PFSK-1 (cell line): Measurements from ENCODE around the gene FADS2.

ENCODE experiments used
- FOXP2 ChIP-seq: optimal IDR thresholded peaks from 2 replicates; pipeline ENCODE3; 2011; ENCODE audit warnings: borderline replicate concordance, control low read depth, inconsistent platforms; ENCODE audit not compliant: insufficient read depth; ENCODE audit errors: extremely low read length, extremely low read depth
- POLR2AphosphoS5 ChIP-seq: IDR thresholded peaks from 2 replicates; pipeline ENCODE4 v1.6.1; 2012; ENCODE audit warnings: low read depth, mild to moderate bottlenecking, control low read depth, low read length, moderate library complexity
- REST ChIP-seq, 2 experiments: IDR thresholded peaks; 2 replicates each; pipeline versions ENCODE4 v1.6.1 to v1.8.0; 2011 to 2012; ENCODE audit warnings: low read depth in 2 of 2, low read length in 2 of 2, control low read depth in 1 of 2, inconsistent platforms in 1 of 2, mild to moderate bottlenecking in 1 of 2, moderate library complexity in 1 of 2; ENCODE audit not compliant: insufficient read depth in 1 of 2
- SIN3A ChIP-seq: IDR thresholded peaks from 2 replicates; pipeline ENCODE4 v1.6.1; 2012; ENCODE audit warnings: mild to moderate bottlenecking, low read length, moderate library complexity, borderline replicate concordance; ENCODE audit not compliant: insufficient read depth
- TAF1 ChIP-seq: IDR thresholded peaks from 2 replicates; pipeline ENCODE4 v1.6.1; 2012; ENCODE audit warnings: low read length, control low read depth, borderline replicate concordance; ENCODE audit not compliant: insufficient read depth

The FADS2 gene

GRCh38 chr11:61846362-61847020, 18.4 kb downstream of the FADS2 start:
- no peak for TF ChIP-seq TAF1
- no peak for TF ChIP-seq REST (IDR thresholded peaks at IDR 0.05; ENCODE audit: insufficient read depth in 1 of 2, low read depth in 2 of 2, low read length in 2 of 2)
- no peak for TF ChIP-seq SIN3A
- TF ChIP-seq FOXP2 = no peak
- TF ChIP-seq POLR2AphosphoS5 = no peak

DNA sequence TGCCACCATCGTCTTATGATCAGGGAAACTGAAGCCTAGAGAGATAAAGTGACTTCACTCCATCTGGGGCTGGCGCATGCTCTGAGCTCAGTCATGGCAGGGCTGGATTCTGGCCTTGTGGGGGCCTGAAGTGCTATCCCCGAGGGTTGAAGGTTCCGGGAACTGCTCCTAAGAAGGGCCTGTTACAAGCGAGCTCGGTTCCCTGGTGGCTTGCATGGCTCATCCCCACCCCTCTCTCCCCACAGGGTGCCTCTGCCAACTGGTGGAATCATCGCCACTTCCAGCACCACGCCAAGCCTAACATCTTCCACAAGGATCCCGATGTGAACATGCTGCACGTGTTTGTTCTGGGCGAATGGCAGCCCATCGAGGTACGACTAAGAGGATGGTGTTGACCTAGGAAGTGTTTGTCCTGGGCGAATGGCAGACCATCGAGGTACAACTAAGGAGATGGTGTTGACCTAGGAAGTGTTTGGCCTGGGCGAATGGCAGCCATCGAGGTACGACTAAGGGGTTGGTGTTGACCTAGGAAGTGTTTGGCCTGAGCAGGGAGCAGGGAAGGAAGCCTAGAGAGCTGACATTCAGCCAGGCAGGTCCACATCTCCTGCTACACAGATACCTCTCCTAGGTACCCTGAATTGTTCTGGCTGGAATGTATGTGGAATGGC, 19.9 kb downstream of the FADS2 start:
- TF ChIP-seq SIN3A (no peak), TAF1 (no peak), FOXP2 (no peak), REST (IDR thresholded peaks at IDR 0.05; ENCODE audit: insufficient read depth in 1 of 2, low read depth in 2 of 2, low read length in 2 of 2) (no peak), POLR2AphosphoS5 (no peak)

DNA sequence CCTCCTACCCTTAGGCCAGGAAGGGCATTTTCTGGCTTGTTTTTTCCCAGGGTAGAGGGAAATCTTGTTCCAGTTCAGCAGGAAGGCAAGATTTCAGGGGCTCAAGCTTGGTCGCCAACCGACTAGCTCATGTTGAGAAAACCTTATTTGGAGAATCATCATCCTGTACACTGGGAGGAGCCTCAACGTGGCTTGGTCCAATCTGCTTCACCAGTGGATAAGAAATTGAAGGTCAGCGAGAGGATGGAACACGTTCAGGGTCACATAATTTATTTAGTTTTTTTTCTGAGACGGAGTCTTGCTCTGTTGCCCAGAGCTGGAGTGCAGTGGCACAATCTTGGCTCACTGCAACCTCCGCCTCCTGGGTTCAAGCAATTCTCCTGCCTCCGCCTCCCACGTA, 20.5 kb downstream of the FADS2 start:
- TF ChIP-seq SIN3A = no peak
- TF ChIP-seq FOXP2 = no peak
- no peak for TF ChIP-seq POLR2AphosphoS5
- no peak for TF ChIP-seq TAF1
- no peak for TF ChIP-seq REST (IDR thresholded peaks at IDR 0.05; ENCODE audit: insufficient read depth in 1 of 2, low read depth in 2 of 2, low read length in 2 of 2)

DNA sequence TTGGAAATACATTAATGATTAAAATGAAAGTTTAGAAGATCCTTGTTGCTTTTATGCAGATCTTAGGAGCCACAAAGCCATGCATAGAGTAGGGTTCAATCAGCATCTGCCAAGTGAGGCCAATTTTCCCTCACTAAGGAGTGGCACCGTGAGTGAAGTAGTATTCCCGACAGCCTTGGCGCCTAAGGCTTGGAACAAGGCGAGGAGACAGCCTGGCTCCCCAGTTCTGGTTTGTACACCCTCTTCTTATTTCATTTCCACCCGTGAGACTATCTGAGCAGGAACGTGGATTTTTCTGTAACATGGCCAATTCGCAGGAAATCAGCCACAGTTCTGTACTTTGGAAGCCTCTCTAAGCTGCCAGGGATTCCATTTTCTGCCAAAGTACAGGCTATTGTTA, 22.6 kb downstream of the FADS2 start:
- TF ChIP-seq TAF1 (no peak), REST (IDR thresholded peaks at IDR 0.05; ENCODE audit: insufficient read depth in 1 of 2, low read depth in 2 of 2, low read length in 2 of 2) (no peak), SIN3A (no peak), POLR2AphosphoS5 (no peak), FOXP2 (no peak)
